Esophagus squamous epithelium (tissue), 5 donors: ENCODE results near the gene MGST2. TPM values are rescaled to one million over a fixed set of nuclear protein-coding genes. Genes with fewer than 3 reads are reported as not detected.
A peak's percentile ranks its signal among the peaks of the same experiment; 100 is the strongest.
"Not testable (repeated sequence)": the region's sequence is repeated elsewhere in the genome, so short reads cannot be mapped to it uniquely, and the experiment has no call there.

Experiments
- DNase-seq: peaks from one replicate; lab custom pipeline; 2025; lab: John Stamatoyannopoulos, UW
- H3K27ac ChIP-seq, 4 donors: fragments of 200-600 bp; sonication (generic); one replicate each; pipeline ENCODE4 v1.5.1; 2016 to 2019; ENCODE audit warnings: mild to moderate bottlenecking in 1 of 4
- H3K27me3 ChIP-seq, 4 donors: fragments of 200-600 bp; sonication (generic); 1 replicate in 3 of 4; 2 replicates in 1 of 4; pipeline versions ENCODE4 v1.5.1 to v1.6.0; 2017 to 2021; ENCODE audit warnings: antibody characterized with exemption in 1 of 4
- H3K36me3 ChIP-seq, 3 donors: fragments of 200-600 bp; sonication (generic); one replicate each; pipeline ENCODE4 v1.5.1; 2016 to 2019
- H3K4me1 ChIP-seq, 3 donors: fragments of 200-600 bp; sonication (generic); one replicate each; pipeline ENCODE4 v1.5.1; 2017 to 2019
- H3K4me3 ChIP-seq, 4 donors: fragments of 200-600 bp; sonication (generic); 1 replicate in 3 of 4; 2 replicates in 1 of 4; pipeline ENCODE4 v1.5.1; 2016 to 2019; ENCODE audit warnings: mild to moderate bottlenecking in 2 of 4, moderate library complexity in 1 of 4
- H3K9me3 ChIP-seq, 3 donors: fragments of 200-600 bp; sonication (generic); one replicate each; pipeline ENCODE4 v1.5.1; 2016 to 2019
- CTCF ChIP-seq, 6 experiments: fragments of 450-650 bp in 4 of 6; fragments of 200-600 bp in 2 of 6; sonication (generic) in 2 of 6; IDR thresholded peaks; one replicate each; pipeline ENCODE4 v1.5.1; 2016 to 2019; ENCODE audit warnings: antibody characterized with exemption in 6 of 6, mild to moderate bottlenecking in 4 of 6, moderate library complexity in 4 of 6
- POLR2A ChIP-seq, 4 donors: fragments of 450-650 bp; IDR thresholded peaks; one replicate each; pipeline ENCODE4 v1.6.1; 2017; ENCODE audit warnings: antibody characterized with exemption in 4 of 4, mild to moderate bottlenecking in 4 of 4, moderate library complexity in 3 of 4
- WGBS, 2 donors: methylation state at CpG; one replicate each; pipeline ENCODE4 v1.1.5; 2018; 5-methylcytosine and 5-hydroxymethylcytosine counted together
- intact Hi-C: fragments of 100-400 bp; cut with DNase I; formaldehyde crosslinking; loops from one replicate; pipeline ENCODE4 v1.15.0; 2022
- total RNA-seq, 4 donors: library from RNA; depleted of rRNA; stranded (reverse); fragments of >200 nt; gene quantifications; one replicate each; pipeline ENCODE4 v1.1.0, GENCODE V29; 2016
- donor health status: DM: yes; HTN: yes; CAD: no.

MGST2 gene
- total RNA-seq, 4 donors from 2014 or later, result 105 to 209 (median 158) TPM

GRCh38 chr4:139630991-139631390, 34.6 kb upstream of the MGST2 start:
- H3K9me3 ChIP-seq, result no peaks in the 10 kb centered on the region
- intact Hi-C loops, result no loop called here
- peaks cover 0 to 14% (median 0%) of the 10 kb centered on the region in 3 donors for H3K4me1 ChIP-seq
- TF ChIP-seq CTCF (IDR thresholded peaks at IDR 0.05) (no peak), POLR2A (IDR thresholded peaks at IDR 0.05) (no peak)
- peaks cover 0 to 4% (median 0%) of the 10 kb centered on the region in 3 donors for H3K36me3 ChIP-seq
- no peaks in the 10 kb centered on the region for H3K27me3 ChIP-seq
- WGBS, 2 donors, result 70 to 72% methylated on average over 5 of the region's 5 CpGs
- H3K27ac ChIP-seq, result no peak overlapping the region
- no peak for DNase-seq
- no peak overlapping the region for H3K4me3 ChIP-seq

GRCh38 chr4:139631791-139632190, 33.8 kb upstream of the MGST2 start:
- Histone ChIP-seq H3K4me3 (no peak overlapping the region), H3K27me3 (no peaks in the 10 kb centered on the region), H3K27ac (no peak overlapping the region), H3K4me1 (peaks cover 0 to 14% (median 0%) of the 10 kb centered on the region in 3 donors), H3K36me3 (peaks cover 0 to 1% (median 0%) of the 10 kb centered on the region in 3 donors), H3K9me3 (no peaks in the 10 kb centered on the region)
- 84 to 85% methylated on average over 1 of the region's 1 CpG for WGBS, 2 donors
- TF ChIP-seq POLR2A (IDR thresholded peaks at IDR 0.05) (no peak), CTCF (IDR thresholded peaks at IDR 0.05) (no peak)
- DNase-seq, result no peak
- intact Hi-C loops, result no loop called here

- peaks cover 0 to 14% (median 0%) of the 10 kb centered on the region in 3 donors for H3K4me1 ChIP-seq
- H3K27me3 ChIP-seq, H3K4me3 ChIP-seq, H3K36me3 ChIP-seq, DNase-seq, H3K27ac ChIP-seq, H3K9me3 ChIP-seq, intact Hi-C loops: not testable (repeated sequence)
- WGBS, 2 donors, result 82 to 88% methylated on average over 5 of the region's 5 CpGs
Measured at GRCh38 chr4:139632739-139633138, 32.9 kb upstream of the MGST2 start.

- DNase-seq, result no peak
- intact Hi-C loops, result no loop called here
- H3K27me3 ChIP-seq, result no peaks in the 10 kb centered on the region
- H3K36me3 ChIP-seq, result no peaks in the 10 kb centered on the region
- peak overlapping the region in 3 of 4 donors; percentile 21 to 45 (median 23) for H3K4me3 ChIP-seq
- H3K27ac ChIP-seq, result peak overlapping the region in 1 of 4 donors; percentile 38
- WGBS, 2 donors, result 71 to 77% methylated on average over 17 of the region's 17 CpGs
- peaks cover 0 to 3% (median 0%) of the 10 kb centered on the region in 3 donors for H3K9me3 ChIP-seq
- TF ChIP-seq CTCF (IDR thresholded peaks at IDR 0.05) (no peak), POLR2A (IDR thresholded peaks at IDR 0.05) (no peak)
- peaks cover 0 to 12% (median 0%) of the 10 kb centered on the region in 3 donors for H3K4me1 ChIP-seq
Measured at GRCh38 chr4:139633195-139633594, 32.4 kb upstream of the MGST2 start.

GRCh38 chr4:139633661-139634060, 32.0 kb upstream of the MGST2 start:
- no peaks in the 10 kb centered on the region for H3K27me3 ChIP-seq
- peaks cover 0 to 7% (median 0%) of the 10 kb centered on the region in 3 donors for H3K4me1 ChIP-seq
- 46 to 49% methylated on average over 11 of the region's 11 CpGs for WGBS, 2 donors
- no peaks in the 10 kb centered on the region for H3K36me3 ChIP-seq
- peaks cover 0 to 8% (median 0%) of the 10 kb centered on the region in 3 donors for H3K9me3 ChIP-seq
- peak in 4 of 6 experiments; percentile 13 to 55 (median 48) for TF ChIP-seq CTCF (IDR thresholded peaks at IDR 0.05)
- TF ChIP-seq POLR2A (IDR thresholded peaks at IDR 0.05), result no peak
- intact Hi-C loops, result no loop called here
- peak overlapping the region in 3 of 4 donors; percentile 21 to 45 (median 23) for H3K4me3 ChIP-seq
- H3K27ac ChIP-seq, result peak overlapping the region in 1 of 4 donors; percentile 38
- DNase-seq, result no peak
